GM19099 (cell line): Measurements from ENCODE around the gene SKIDA1.

Experiments used
- POLR2A ChIP-seq: IDR thresholded peaks from 3 replicates; pipeline ENCODE4 v1.6.1; 2011; ENCODE audit warnings: low read depth; ENCODE audit not compliant: insufficient read length; ENCODE audit errors: extremely low read depth

SKIDA1 gene

GRCh38 chr10:21519941-21520436 is 5.5 kb downstream of the SKIDA1 start:
- no peak for TF ChIP-seq POLR2A

- TF ChIP-seq POLR2A = no peak
Measured at GRCh38 chr10:21519397-21519933, 6.0 kb downstream of the SKIDA1 start.

- no peak for TF ChIP-seq POLR2A
Measured at GRCh38 chr10:21518641-21519396, 6.7 kb downstream of the SKIDA1 start.

GRCh38 chr10:21518149-21518640 is 7.3 kb downstream of the SKIDA1 start:
- no peak for TF ChIP-seq POLR2A

GRCh38 chr10:21517134-21518031 is 8.1 kb downstream of the SKIDA1 start:
- TF ChIP-seq POLR2A = no peak

GRCh38 chr10:21516242-21517131 is 9.0 kb downstream of the SKIDA1 start:
- no peak for TF ChIP-seq POLR2A

- TF ChIP-seq POLR2A = no peak
Measured at GRCh38 chr10:21515361-21516241, 9.9 kb downstream of the SKIDA1 start.

- no peak for TF ChIP-seq POLR2A
Measured at GRCh38 chr10:21514818-21515351, 10.6 kb downstream of the SKIDA1 start.

- TF ChIP-seq POLR2A = no peak
Measured at GRCh38 chr10:21514129-21514817, 11.2 kb downstream of the SKIDA1 start.

- no peak for TF ChIP-seq POLR2A
Measured at GRCh38 chr10:21513405-21513788, 12.1 kb downstream of the SKIDA1 start.

- TF ChIP-seq POLR2A = no peak
Measured at GRCh38 chr10:21512573-21513404, 12.7 kb downstream of the SKIDA1 start.
